ENCODE measurements around the gene STAT2. TPM values are rescaled to one million over a fixed set of nuclear protein-coding genes. Genes with fewer than 3 reads are reported as not detected.
"Not testable (repeated sequence)": the region's sequence is repeated elsewhere in the genome, so short reads cannot be mapped to it uniquely, and the experiment has no call there.

Gene STAT2
- total and polyA plus RNA-seq, 4 donors: 64.8 to 218 (median 103) TPM

DNA sequence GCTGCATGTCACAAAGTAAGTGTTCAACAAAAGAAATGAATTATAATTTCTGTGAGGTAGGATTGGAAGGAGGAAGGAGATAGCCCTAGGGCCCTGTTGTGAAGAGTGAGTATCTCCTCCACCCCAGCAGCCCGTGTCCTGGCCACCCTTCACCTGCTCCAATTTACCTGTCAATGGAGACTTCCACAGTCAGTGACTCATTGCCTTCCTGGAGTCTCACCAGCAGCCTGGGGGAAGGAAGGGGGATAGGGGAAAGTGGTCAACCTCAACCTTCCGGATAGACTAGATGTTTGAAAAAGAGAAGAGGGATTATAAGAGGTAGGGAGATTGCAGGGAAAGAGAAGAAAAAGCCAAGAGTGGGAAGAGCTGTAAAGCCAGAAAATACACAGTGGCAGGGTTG is 9.2 kb downstream of the STAT2 start:
- TF ChIP-seq, protein P1, sequence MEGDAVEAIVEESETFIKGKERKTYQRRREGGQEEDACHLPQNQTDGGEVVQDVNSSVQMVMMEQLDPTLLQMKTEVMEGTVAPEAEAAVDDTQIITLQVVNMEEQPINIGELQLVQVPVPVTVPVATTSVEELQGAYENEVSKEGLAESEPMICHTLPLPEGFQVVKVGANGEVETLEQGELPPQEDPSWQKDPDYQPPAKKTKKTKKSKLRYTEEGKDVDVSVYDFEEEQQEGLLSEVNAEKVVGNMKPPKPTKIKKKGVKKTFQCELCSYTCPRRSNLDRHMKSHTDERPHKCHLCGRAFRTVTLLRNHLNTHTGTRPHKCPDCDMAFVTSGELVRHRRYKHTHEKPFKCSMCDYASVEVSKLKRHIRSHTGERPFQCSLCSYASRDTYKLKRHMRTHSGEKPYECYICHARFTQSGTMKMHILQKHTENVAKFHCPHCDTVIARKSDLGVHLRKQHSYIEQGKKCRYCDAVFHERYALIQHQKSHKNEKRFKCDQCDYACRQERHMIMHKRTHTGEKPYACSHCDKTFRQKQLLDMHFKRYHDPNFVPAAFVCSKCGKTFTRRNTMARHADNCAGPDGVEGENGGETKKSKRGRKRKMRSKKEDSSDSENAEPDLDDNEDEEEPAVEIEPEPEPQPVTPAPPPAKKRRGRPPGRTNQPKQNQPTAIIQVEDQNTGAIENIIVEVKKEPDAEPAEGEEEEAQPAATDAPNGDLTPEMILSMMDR (IDR thresholded peaks at IDR 0.05; ENCODE audit: control extremely low read depth, extremely low read depth): no peak
- ATAC-seq (ENCODE audit: insufficient read depth, low FRiP score) (no peak), DNase-seq (no peak)
- H3K4me3 ChIP-seq: no peak overlapping the region
- H3K9ac ChIP-seq (ENCODE audit: insufficient read depth in 1 of 2, low read length in 2 of 2): no peak overlapping the region
- H3K9me3 ChIP-seq (ENCODE audit: control insufficient read depth in 4 of 4, insufficient read depth in 3 of 4, low read length in 3 of 4): no peaks in the 10 kb centered on the region
- H3K27ac ChIP-seq (ENCODE audit: low read depth in 1 of 2, low read length in 1 of 2): no peak overlapping the region
- no peaks in the 10 kb centered on the region for H3K4me1 ChIP-seq (ENCODE audit: control insufficient read depth in 5 of 5, insufficient read depth in 5 of 5, low read length in 5 of 5)
- no peaks in the 10 kb centered on the region for H3K27me3 ChIP-seq (ENCODE audit: control insufficient read depth in 3 of 3, insufficient read depth in 3 of 3, low read length in 2 of 3)
- WGBS, 2 donors: 91 to 98% methylated on average over 2 of the region's 2 CpGs
- peaks cover 40 to 71% (median 57%) of the 10 kb centered on the region in 4 donors for H3K36me3 ChIP-seq (ENCODE audit: control insufficient read depth in 4 of 4, insufficient read depth in 4 of 4, low read length in 4 of 4)

DNA sequence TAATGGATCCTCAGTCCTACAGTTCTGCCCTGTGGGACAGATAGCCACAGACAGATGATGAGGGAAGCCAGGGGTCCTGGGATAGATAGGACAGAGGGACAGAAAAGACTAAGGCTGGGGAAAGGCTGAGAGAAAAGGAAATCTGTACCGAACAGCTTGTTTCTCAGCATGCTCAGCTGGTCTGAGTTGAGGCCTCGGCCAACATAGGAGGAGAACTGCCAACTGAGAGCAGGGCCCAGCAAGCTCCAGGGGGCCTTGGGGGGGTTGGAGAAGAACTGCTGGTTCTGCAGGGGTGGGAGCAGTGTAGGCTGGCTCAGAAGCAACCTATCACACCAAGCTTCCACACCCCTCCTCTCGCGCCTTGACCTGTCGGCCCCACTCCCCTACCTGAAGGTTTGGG is 11.1 kb downstream of the STAT2 start:
- WGBS, 2 donors: 95 to 98% methylated on average over 5 of the region's 5 CpGs
- no peaks in the 10 kb centered on the region for H3K4me1 ChIP-seq (ENCODE audit: control insufficient read depth in 5 of 5, insufficient read depth in 5 of 5, low read length in 5 of 5)
- no peak overlapping the region for H3K27ac ChIP-seq (ENCODE audit: low read depth in 1 of 2, low read length in 1 of 2)
- DNase-seq (no peak), ATAC-seq (ENCODE audit: insufficient read depth, low FRiP score) (no peak)
- H3K4me3 ChIP-seq: no peak overlapping the region
- no peaks in the 10 kb centered on the region for H3K9me3 ChIP-seq (ENCODE audit: control insufficient read depth in 4 of 4, insufficient read depth in 3 of 4, low read length in 3 of 4)
- no peaks in the 10 kb centered on the region for H3K27me3 ChIP-seq (ENCODE audit: control insufficient read depth in 3 of 3, insufficient read depth in 3 of 3, low read length in 2 of 3)
- peaks cover 30 to 60% (median 48%) of the 10 kb centered on the region in 4 donors for H3K36me3 ChIP-seq (ENCODE audit: control insufficient read depth in 4 of 4, insufficient read depth in 4 of 4, low read length in 4 of 4)
- TF ChIP-seq, protein P1 (IDR thresholded peaks at IDR 0.05; ENCODE audit: control extremely low read depth, extremely low read depth): no peak
- no peak overlapping the region for H3K9ac ChIP-seq (ENCODE audit: insufficient read depth in 1 of 2, low read length in 2 of 2)

DNA sequence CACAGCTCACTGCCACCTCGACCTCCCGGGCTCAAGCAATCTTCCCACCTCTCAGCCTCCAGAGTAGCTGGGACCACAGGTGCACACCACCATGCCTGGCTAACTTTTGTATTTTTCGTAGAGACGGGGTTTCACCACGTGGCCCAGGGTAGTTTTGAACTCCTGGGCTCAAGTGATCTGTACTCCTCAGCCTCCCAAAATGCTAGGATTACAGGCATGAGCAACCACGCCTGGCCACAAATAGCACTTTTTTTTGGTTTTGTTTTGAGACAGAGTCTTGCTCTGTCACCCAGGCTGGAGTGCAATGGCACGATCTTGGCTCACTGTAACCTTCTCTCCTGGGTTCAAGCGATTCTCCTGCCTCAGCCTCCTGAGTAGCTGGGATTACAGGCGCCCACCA is 12.7 kb downstream of the STAT2 start:
- ATAC-seq (ENCODE audit: insufficient read depth, low FRiP score); DNase-seq: not testable (repeated sequence)
- WGBS, 2 donors: 95 to 97% methylated on average over 9 of the region's 9 CpGs

DNA sequence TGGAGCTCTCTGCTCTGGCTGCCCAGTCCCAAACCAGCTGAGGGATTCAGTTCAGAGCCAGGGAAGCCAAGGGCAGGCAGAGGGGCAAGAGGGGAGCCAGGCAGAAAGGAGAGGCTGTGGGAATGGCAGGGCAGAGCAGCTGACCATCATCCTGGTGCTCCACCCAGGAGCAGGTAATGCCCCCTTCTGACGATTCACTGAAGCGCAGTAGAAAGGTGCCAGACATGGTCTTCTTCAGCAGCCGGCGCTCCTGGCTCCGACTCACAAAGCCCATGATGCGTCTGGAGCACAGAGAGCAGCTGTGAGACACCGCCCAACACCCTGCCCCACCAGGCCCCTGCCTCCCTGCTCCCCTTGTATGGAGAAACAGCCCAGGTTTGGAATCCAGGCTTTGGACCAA is 13.2 kb downstream of the STAT2 start:
- no peak overlapping the region for H3K4me3 ChIP-seq
- ATAC-seq (ENCODE audit: insufficient read depth, low FRiP score) (no peak), DNase-seq (no peak)
- no peak overlapping the region for H3K27ac ChIP-seq (ENCODE audit: low read depth in 1 of 2, low read length in 1 of 2)
- TF ChIP-seq, protein P1 (IDR thresholded peaks at IDR 0.05; ENCODE audit: control extremely low read depth, extremely low read depth): no peak
- H3K36me3 ChIP-seq (ENCODE audit: control insufficient read depth in 4 of 4, insufficient read depth in 4 of 4, low read length in 4 of 4): peaks cover 34 to 61% (median 53%) of the 10 kb centered on the region in 4 donors
- WGBS, 2 donors: 86 to 92% methylated on average over 5 to 7 of the region's 7 CpGs
- H3K9me3 ChIP-seq (ENCODE audit: control insufficient read depth in 4 of 4, insufficient read depth in 3 of 4, low read length in 3 of 4): no peaks in the 10 kb centered on the region
- H3K4me1 ChIP-seq (ENCODE audit: control insufficient read depth in 5 of 5, insufficient read depth in 5 of 5, low read length in 5 of 5): no peaks in the 10 kb centered on the region
- H3K9ac ChIP-seq (ENCODE audit: insufficient read depth in 1 of 2, low read length in 2 of 2): no peak overlapping the region
- H3K27me3 ChIP-seq (ENCODE audit: control insufficient read depth in 3 of 3, insufficient read depth in 3 of 3, low read length in 2 of 3): no peaks in the 10 kb centered on the region

More for the DNA sequence above, 12.7 kb downstream of the STAT2 start:
- H3K36me3 ChIP-seq (ENCODE audit: control insufficient read depth in 4 of 4, insufficient read depth in 4 of 4, low read length in 4 of 4): peaks cover 33 to 63% (median 53%) of the 10 kb centered on the region in 4 donors
- H3K27me3 ChIP-seq (ENCODE audit: control insufficient read depth in 3 of 3, insufficient read depth in 3 of 3, low read length in 2 of 3); H3K4me1 ChIP-seq (ENCODE audit: control insufficient read depth in 5 of 5, insufficient read depth in 5 of 5, low read length in 5 of 5); H3K4me3 ChIP-seq; H3K9me3 ChIP-seq (ENCODE audit: control insufficient read depth in 4 of 4, insufficient read depth in 3 of 4, low read length in 3 of 4); H3K27ac ChIP-seq (ENCODE audit: low read depth in 1 of 2, low read length in 1 of 2); H3K9ac ChIP-seq (ENCODE audit: insufficient read depth in 1 of 2, low read length in 2 of 2): not testable (repeated sequence)

DNA sequence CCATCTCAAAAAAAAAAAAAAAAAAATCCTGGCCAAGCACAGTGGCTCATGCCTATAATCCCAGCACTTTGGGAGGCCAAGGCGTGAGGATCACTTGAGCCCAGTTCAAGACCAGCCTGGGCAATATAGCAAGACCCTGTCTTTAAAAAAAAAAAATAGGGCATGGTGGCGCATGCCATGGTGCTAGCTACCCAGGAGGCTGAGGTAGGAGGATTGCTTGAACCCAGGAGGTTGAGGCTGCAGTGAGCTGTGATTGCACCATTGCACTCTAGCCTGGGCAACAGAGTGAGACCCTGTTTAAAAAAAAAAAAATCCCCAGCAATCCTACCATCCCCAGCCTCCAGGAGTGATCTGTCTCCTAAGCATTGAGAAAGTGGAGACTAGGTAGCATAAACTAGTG is 17.6 kb downstream of the STAT2 start:
- 97 to 98% methylated on average over 2 of the region's 2 CpGs for WGBS, 2 donors
- ATAC-seq (ENCODE audit: insufficient read depth, low FRiP score); DNase-seq; H3K4me3 ChIP-seq; H3K9me3 ChIP-seq (ENCODE audit: control insufficient read depth in 4 of 4, insufficient read depth in 3 of 4, low read length in 3 of 4); H3K27ac ChIP-seq (ENCODE audit: low read depth in 1 of 2, low read length in 1 of 2); H3K4me1 ChIP-seq (ENCODE audit: control insufficient read depth in 5 of 5, insufficient read depth in 5 of 5, low read length in 5 of 5); H3K27me3 ChIP-seq (ENCODE audit: control insufficient read depth in 3 of 3, insufficient read depth in 3 of 3, low read length in 2 of 3); H3K9ac ChIP-seq (ENCODE audit: insufficient read depth in 1 of 2, low read length in 2 of 2): not testable (repeated sequence)
- H3K36me3 ChIP-seq (ENCODE audit: control insufficient read depth in 4 of 4, insufficient read depth in 4 of 4, low read length in 4 of 4): peaks cover 15 to 31% (median 27%) of the 10 kb centered on the region in 4 donors

Data from lung (tissue), 12 donors.